ENCODE results near the gene ACOT12.
"Not testable (repeated sequence)": the region's sequence is repeated elsewhere in the genome, so short reads cannot be mapped to it uniquely, and the experiment has no call there.

Gene ACOT12
- total RNA-seq: 0 to 0.07 reads per million in 2 donors

DNA sequence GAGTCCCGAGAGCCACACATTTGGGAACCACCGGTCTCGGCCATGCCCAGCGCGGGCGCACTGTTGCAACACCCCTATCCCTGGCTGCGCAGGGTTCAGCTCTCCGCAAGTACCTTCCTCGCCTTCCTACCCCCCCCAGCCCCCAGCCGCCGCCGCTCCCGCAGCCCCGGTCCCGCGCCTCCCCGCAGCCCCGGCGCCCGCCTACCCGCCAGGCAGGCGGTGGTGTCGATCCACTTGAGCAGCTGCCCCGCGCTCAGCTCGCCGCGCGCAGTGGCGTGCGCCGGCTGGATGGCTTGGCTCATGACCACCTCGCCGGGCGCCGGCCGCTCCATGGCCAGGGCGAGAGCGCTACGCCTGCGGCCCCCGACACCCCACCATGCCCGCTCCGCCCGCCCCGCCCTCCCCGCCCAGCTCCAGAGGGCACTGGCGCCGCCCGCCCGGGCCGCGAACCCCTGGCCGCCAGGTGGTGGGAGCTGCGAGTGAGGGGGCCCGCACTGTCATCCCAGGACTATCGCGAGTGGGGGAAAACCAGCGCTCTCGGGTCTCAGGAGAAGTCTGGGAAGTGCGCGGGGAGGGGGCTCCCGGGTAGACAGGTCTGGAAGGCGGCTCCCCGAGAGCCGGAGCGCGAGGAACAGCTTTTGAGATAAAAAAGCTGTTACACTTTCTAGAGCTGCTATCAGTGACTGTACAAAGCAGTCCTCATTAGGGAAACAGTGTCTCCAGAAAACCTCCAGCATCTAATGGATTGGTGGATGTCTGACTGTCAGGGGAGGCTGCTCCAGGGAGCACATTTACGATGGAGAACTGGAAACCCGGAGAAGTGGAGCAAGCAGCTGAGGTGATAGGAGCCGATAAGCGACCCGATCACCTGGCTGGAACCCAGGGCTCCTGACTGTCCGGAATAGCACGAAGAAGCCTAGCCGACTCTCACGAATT is at the start of gene ACOT12:
TSS of gene ACOT12 (minus strand) at position 352 of the 936 bp plus-strand sequence. CDS start at position 332, 20 bp downstream.
- DNase-seq: no peak

DNA sequence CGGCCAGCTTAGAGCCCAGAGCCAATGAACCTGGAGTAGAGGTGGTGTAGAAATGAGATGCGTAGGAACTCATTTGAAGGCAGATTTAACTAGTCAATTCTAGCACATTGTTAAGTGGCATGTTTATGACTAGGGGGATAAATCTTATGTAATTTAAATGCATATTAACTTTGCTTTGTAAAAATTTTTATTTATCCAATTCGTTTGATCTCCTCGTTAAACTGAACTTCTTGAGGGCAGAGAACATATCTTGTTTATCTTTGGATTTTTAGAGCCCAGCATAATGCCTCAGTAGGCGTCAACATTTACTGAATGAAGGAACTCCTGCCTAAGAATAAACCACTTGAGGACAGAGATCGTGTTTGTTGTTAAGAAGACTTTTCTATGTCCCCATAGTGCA is 41.1 kb upstream of the ACOT12 start:
- DNase-seq: no peak

DNA sequence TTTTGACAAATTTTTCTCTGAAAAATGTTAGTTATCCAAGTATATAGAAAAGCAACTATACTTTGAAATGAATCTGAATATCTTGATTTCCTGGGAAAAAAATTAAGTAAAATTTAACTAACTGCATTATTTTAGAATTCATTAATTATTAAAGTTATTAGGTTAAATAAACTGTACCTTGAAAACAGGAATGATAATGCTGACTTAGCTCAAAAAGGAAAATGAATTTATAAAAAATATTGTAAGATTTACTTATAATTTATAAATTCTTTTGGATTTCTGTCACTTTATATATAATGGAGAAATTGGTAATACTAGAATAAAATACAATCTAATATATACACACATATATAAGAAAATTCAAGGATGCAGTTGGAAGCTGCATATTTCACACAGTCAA is 36.1 kb upstream of the ACOT12 start:
- DNase-seq: no peak

DNA sequence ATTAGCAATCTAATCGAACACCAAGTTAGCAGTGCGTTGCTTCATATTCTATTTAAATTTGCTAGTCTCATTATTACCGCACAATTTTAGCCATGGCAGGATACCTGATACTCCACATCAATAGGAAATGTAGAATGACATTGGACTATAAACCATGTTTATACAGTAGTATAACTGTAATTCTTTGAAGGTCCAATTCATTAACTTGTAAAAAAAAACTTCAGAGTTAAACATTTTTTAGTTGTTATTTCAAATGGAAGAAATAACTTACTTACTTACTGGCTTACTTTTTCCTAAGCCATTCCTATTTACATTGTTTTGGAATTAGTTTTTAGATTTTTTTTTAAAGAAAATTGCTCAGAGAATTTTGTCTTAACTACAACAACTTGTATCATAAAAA is 35.4 kb upstream of the ACOT12 start:
- DNase-seq: no peak

DNA sequence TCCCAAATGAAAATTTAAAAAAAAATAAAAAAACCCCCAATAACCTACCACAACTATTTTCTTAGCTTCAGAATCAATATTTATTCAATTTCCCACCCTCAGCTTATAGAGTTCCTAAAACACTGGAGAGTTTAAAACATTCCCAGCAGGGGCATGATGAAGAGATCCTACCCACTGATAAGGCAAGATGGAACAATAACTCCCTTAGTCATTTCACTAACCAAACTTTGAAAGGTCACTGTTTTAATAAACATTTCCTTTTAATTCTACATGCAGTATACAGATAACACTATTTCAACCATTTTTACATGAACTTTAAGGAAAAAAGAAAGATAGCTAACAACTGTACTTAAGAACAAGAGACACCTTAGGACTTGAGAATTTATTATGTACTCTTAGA is 34.9 kb upstream of the ACOT12 start:
- no peak for DNase-seq

DNA sequence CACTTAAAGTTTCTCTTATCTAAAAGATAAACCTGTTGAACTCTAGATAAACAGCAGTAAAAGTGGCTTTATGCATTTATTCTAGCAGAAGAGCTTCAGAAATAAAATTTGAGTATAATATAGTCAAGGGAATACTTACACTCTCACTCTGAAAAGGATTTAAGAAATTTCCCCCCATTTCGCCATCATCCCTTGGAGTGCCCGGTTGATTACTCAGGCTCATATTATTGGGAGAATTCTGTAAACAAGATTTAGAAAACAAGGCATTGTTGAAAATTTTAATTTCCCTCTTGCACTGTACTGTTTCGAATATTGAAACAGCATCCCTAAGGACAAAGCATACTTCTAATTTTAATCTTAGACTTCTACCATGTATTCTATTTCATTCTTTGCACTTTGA is 34.5 kb upstream of the ACOT12 start:
- no peak for DNase-seq

DNA sequence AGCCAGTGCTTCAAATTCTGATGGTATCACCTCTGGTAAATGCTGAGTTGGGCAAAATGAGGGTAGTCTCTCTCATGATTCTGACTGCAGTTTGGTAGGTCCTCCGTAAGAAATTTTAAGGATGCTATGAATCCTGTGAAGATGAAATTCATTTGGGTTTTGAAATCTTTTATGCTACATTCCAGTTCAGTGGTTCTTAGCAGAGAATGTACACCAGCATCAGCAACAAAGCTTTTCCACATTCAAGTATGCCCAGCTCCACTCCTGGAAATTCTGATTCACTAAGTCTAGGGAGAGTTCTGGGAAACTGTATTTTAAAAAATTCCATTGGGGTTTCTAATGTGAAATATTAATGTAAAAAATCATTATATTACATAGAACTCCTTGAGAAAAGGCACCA is 33.6 kb upstream of the ACOT12 start:
- no peak for DNase-seq

DNA sequence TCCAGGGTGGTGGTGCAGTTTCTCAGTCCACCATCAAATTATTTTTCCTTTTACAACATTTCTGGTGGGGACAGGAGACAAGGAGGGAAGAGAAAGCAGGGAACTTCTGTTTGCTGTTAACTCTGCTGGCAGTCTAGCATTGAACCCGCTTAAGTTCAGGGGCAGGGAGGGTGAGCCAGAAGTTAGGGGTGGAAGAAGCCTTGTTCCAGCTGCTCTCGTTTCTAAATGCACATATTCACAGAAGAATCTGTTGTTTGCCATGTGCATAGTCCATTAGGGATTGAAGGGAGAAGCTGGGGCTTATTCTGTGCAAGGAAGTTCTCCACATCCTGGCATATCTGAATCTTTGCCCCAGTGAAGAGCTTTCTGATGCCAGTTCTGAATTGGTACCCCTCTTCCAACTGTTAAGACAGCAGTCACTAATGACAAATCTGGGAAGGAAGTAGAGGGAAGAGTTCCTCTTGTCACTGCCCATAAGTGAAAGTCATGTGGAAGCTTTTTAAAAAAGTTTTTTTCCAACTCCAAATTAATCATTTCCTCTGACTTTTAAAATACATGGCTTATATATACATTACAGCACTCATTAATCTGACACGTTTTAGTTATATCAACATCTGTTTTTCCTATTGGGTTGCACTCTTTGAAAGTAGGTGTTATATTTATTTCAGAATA is 32.6 kb upstream of the ACOT12 start:
- no peak for DNase-seq

DNA sequence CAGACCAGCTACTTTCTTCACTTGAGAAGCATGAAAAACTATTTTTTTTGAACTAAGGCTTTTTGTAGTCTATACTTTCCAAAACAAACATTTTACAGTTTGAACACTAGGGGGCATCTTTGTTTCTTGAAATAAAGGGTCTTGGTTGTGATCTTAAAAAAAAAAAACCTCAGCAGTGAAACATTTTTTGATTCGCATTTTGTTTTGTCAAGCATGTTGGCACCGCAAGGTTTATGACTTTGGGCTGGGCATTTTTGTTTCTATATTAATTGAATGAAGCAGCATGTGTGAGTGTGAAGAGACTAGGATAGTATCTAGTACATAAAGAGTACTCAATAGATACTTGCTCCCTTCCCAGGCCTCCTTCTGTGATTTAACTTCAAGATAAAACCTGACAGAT is 31.6 kb upstream of the ACOT12 start:
- no peak for DNase-seq

DNA sequence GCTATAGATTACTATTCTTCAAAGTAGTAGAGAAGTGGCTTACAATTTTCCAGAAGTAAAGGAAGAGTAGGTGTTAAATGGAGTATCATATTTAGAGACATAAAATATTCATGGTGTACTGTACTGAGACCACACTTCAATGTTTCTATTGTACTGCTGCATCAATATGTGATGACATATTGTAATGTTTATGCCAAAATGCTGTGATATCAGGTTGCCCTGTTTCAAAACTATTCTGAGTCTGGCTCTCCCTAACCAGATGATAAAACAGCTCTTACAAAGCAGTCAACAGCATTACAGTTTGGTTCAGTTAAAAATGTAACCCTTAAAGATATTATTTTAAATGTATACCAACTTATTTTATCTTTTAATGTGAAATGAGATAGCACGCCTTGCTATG is 30.8 kb upstream of the ACOT12 start:
- no peak for DNase-seq

DNA sequence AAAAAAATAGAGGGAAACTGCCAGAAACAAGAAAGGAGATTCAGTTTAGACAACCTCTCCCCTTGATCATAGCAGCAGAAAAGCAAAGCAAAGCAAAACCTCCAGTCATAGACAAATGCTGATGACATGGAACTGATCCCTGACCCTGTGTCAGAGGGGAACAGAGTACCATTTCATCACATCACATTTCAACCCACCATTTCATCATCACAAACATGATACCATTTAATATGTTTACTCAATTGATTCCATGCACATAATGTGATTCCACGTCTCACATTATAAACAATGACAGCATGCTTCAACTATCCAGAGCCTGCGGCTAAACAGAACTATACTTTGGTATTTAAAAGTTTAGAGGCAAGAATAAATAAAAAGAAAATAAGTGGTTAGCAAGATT is 28.7 kb upstream of the ACOT12 start:
- DNase-seq: no peak

DNA sequence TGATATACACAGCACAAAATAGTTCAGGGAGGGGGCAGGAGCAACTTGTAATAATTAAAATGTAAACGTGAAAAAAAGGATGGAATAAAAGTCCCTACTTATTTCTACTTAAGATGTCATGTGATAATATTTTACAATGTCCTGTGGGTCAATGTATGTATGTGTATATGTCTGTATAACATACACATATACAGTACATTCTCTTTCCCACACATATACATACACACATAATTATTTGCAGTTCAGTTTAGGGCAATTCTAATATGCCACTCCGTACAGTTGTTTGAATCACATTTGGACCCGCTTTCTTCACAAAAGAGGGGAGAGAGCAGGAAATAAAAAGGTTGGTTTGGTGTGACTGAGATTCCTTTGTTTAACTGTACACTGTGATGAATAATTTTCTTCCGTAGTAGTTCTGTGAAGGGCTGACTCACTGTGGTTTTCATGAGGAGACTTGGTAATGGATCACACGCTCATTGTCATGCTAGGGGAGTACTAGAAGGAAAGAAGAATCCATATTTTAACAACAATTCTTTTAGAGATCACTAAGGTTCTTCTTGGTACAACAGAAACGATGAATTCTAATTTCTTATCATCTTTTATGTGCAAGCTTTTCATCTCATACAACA is 26.2 kb upstream of the ACOT12 start:
- no peak for DNase-seq

DNA sequence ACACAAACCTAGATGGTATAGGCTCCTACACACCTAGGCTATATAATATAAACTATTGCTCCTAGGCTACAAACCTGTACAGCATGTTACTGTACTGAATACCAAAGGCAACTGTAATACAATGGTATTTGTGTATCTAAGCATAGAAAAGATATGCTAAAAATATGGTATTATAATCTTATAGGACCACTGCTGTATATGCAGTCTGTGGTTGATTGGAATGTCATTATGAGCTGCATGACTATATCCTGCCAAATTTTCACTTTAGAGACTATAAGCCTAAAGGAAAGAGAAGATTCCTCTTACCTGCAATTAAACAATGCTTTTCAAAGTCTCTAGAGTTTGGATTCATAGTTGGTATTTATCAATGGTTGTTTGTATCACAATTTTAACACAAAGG is 24.7 kb upstream of the ACOT12 start:
- no peak for DNase-seq

DNA sequence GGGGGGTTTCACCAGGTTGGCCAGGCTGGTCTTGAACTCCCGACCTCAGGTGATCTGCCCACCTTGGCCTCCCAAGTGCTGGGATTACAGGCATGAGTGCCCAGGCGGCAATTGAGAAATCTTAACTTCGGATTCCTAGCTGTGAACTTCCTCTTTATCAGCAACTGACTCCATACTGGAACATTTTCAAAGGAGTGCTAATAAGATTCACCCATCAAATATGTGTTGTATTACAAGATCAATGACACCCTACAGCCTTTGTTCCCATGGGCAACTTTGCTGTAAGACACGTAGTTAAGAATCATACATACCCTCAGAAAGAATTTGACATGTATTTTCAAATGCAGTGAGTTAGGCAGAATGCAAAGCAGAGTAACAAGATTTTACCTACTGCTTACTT is 23.1 kb upstream of the ACOT12 start:
- no peak for DNase-seq

DNA sequence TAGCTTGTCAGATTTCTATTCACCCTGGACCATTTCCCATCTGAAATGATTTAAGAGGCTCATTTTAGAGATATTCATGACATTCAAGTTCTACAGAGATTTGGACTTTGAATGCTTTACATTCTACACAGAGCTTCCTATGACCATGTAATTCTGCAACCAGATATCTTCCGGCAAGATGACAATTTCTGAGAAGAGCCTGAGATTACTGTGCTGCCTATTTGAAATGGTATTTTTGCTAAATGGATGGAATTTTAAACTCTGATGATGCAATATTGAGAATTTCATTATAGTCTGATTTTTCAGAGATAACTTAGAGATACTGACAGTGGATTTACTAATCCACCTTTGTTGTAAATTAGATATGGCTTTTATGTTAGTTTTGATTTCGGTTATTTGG is 16.0 kb upstream of the ACOT12 start:
- no peak for DNase-seq

DNA sequence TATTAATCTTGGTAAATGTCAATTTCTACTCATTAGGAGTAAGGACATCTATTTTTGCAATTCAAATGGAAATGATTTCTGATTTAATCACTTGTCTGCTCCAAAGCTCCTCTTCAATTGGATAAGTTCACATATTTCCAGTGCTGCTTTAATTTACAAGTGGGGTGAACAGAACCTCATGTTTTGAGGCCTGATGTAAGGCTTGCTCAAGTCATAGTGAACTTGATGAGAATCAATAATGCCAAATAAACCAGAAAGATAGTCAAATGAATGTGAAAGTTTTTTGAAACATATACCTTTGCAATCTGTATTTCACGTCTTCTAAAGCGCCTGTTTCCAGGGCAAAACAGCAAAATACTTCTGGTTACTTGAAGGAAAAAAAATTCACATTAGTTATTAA is 15.4 kb upstream of the ACOT12 start:
- DNase-seq: no peak

DNA sequence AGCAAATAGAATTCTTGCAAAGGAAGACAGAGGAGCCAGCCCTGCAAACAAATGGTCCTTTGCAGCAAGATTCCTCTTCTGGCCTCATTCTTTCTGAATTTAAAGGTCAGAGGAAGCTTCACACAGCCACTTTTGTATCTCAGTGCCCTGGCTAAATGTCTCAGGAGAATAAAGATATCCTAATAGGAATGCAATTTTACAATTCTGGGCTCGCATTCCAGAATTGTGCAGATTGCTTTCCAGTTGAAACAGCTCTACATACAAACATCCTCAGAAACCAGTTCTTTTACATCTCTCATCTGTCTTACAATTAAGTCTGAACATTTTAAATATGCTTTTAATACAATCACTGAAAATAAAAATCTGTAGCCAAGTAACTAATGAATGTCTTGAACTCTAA is 14.6 kb upstream of the ACOT12 start:
- DNase-seq: no peak

DNA sequence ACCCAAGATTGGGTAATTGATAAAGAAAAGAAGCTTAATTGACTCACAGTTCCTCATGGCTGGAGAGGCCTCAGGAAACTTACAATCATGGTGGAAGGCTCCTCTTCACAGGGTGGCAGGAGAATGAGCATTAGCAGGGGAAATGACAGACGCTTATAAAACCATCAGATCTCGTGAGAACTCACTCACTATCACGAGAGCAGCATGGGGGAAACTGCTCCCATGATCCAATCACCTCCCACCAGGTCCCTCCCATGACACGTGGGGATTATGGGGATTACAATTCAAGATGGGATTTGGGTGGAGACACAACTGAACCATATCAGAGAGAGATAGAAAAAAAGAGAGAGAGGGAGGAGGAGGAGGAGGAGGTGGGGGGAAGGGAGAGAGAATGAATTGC is 13.9 kb upstream of the ACOT12 start:
- DNase-seq: not testable (repeated sequence)

DNA sequence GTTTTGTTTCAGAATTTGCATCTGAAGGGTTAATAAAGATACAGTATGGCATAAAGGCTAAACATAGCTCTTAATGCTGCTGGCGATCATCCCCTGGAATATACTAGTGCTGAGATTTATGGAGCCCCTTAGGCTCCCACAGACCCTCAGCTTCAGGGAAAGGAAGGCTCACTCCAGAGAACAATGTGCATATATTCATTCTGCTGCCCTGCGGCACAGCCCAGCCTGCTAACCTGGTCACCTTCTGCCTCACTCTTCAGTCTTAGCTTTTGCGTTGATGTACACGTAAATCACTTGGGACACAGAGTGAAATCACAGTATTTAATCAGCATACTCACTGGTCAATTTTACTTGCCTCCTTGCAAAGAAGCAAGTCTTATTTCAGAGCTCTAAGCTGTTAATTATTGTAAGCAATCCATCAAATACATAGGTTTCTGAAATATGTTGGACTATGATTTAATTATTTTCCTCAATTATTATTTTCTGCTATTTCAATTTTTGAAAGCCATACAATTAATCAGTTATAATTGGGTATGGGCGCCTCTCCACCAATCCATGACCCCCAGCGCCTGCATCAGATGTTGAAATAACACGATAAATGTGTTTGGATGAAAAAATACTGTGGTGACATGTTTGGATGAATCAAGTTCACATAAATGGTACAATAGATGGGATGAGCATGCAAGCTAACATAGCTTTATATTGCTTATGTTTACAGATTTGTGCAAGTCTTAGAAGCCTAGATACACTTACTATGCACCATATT is 11.4 kb upstream of the ACOT12 start:
- DNase-seq: no peak

DNA sequence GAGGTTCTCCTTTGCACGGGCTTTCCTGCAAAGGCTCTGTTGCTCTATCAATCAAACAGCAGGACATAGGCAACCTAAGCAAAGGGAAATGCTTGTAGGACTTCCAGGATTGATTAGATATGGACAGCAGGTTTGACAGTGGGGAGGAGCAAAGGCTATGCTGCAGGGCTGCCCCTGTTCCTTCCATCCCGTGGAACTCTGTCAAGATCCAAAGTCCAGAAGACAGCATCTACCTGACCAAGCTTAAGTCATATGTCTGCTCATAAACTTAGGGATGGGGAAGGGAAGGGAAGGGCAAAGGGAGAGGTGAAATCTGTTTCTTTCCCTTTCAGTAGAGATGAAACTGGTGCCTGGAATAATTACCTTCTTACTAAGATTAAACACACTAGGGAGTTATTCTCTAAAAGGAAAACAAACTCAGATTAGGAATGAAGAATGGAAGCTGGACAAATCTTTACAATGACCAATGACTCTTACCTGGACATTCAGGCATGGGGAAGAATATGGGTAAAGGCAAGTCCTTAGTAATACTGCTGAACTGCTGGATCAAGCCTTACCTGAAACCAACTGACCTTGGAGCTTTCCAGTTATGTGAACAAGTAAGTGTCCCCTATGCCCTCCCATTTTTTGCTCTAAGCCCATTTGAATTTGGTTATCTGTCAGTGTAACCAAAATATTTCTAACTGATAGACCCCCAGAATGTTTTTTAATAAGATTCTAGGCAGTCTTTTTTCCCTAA is 8.4 kb upstream of the ACOT12 start:
- DNase-seq: no peak

DNA sequence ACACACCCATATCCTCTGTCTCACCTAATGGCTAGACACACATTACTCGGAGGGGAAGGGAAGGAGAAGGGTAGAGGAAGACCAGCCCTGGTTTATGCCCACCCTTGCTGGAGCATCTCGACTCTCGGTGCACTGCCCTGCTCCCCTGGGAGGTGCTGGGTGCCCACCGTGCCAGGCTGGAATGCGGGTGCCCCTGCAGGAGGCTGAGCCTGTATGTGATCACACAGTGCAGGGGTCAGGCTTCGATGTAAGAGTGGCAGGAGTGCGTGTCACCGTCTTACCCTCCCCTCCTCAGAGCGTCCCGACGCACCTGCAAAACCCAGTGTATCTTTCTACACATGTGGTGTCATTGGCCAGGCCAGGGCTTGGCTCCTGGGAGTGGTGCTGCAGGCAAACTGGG is 7.3 kb upstream of the ACOT12 start:
- no peak for DNase-seq

DNA sequence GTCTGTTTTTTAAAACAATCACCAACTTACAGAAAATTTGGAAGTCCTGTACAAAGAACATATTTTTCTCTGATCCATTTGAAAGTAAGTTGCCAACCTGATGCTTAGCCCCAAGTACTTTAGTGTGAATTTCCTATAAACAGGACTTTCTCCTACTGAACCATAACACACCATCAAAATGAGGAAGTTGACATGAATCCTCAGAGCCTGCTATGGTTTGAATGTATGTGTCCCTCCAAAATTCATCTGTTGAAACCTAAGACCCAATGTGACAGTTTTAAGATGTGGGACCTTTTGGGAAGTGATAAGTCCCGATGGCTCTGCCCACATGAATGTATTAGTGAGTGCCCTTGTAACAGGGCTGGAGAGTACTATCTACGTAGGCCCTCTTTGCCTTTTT is 6.4 kb upstream of the ACOT12 start:
- DNase-seq: no peak

Data from T-helper 9 cell (primary cell).